Stimulated activated CD4-positive, alpha-beta T cell treated with anti-CD3 and anti-CD28 coated beads, Interleukin-12 subunit alpha, Interleukin-12 subunit beta, amount 100 ng/mL, for 24 hours (primary cell): ENCODE results near the gene EPHA7.

Experiments
- DNase-seq, 2 experiments: peaks; one replicate each; pipeline ENCODE4 v3.0.0-alpha.2; 2020; ENCODE audit warnings: low read depth in 2 of 2

Gene EPHA7

DNA sequence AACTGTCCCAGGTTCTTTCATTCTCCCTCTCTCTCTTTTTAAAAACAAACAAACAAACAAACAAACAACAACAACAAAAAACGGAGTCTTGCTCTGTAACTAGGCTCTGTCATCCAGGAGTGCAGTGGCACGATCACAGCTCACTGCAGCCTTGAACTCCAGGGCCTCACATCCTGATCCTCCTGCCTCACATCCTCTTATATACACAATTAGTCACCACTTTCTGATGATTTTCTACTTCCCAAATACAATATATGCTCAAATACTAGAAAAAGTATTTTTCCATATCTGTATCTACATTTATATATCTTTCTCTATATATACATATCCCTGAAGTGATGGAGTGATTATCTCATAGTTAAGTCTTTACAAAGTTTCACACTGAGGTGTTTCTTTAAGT, 170.7 kb downstream of the EPHA7 start:
- no peak for DNase-seq

DNA sequence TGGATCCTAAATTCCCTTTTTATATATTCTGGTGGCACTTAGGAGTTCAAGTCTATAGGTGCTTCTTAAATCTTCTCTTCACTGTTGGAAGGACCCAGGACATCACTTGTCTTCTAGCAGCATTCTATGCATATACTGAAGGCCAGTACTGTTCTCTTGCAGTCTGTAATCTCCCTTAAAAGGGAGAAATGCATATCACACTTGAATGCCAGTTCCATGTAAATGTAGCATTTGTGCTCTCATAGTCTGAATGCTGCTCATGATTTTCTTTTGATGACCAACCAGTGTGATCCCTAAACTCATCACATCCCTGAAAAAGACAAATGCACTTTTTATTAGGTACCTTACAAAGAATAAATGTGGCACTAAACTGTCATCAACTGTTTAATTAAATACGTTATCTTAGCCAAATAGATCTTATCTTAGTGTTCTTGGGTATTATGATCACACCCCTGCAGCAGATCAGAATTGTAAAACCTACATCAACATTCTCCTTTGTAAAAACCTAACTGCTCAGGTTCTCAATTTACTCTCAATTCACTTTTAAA, 176.1 kb downstream of the EPHA7 start:
- DNase-seq = no peak

DNA sequence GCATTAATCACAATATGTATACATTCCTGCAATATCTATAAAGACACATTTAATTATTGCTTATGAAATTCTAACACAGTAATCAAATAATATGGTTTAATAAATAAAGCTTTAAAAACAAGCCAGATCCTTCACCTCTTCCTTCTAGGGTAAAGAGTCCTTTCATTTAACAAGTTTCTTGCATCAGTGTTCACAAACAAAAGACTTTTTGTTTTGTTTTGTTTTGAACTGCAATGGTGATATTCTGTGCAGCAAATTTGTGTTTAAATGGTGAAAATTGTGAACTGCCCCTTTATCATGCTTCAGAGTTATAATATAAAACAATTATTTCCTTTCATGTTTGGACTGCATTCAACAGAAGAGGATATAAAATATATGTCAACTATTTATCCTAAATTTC, 177.3 kb downstream of the EPHA7 start:
- DNase-seq = no peak

DNA sequence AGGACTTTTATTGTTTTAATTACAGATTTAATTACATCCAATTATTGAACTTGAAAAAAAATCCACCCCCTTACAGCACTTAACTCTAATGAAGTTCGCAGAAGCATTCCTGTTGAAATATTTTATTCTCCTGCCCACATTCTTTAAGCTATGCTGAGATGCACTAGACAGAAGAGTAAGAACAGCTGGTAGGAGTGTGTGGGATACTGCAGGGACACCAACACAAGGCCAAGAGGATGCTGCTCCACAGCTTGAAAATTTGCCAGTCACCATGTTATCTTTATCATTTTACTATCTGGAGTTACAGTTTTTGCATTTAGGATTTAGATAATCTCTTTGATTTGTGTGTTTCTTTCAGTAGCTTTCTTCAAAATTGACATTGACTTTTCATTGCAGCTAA, 180.7 kb downstream of the EPHA7 start:
- no peak for DNase-seq

DNA sequence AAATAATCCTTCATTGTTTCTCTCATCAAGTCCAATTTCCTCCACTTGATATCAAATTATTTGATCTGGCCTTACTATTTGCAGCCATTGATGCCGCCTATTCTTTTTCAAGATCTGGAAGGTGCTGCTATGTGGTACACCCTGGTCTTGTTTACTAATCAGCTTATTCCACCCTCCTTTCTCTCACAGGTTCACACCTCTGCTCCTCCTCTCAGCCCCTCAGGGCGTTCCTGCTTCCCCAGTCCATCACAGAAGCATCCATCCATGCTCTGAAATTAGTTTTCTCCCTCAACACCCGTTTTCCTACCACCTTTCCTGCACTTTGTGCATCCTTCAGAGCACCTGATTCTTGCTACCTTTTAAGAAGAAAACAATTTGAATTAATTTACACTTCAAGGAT, 183.6 kb downstream of the EPHA7 start:
- DNase-seq = no peak

DNA sequence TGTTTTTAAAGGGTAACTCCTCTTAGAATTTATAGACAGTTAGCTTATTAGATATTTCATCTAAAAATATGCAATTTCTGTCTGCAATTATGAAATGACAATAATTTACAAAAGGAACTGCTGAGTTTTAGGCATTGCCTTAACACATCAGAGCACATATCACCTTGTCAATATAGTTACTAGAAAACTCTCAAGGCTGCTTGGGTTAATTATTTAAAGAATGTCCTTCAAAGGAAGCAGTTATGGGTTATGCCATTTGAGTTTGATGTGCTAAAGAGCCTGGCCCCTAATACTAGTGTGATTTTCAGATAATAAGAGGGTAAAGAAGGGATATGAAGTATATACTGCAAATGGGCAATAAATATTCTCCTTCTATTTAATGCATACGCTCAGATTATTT, 192.5 kb downstream of the EPHA7 start:
- no peak for DNase-seq

DNA sequence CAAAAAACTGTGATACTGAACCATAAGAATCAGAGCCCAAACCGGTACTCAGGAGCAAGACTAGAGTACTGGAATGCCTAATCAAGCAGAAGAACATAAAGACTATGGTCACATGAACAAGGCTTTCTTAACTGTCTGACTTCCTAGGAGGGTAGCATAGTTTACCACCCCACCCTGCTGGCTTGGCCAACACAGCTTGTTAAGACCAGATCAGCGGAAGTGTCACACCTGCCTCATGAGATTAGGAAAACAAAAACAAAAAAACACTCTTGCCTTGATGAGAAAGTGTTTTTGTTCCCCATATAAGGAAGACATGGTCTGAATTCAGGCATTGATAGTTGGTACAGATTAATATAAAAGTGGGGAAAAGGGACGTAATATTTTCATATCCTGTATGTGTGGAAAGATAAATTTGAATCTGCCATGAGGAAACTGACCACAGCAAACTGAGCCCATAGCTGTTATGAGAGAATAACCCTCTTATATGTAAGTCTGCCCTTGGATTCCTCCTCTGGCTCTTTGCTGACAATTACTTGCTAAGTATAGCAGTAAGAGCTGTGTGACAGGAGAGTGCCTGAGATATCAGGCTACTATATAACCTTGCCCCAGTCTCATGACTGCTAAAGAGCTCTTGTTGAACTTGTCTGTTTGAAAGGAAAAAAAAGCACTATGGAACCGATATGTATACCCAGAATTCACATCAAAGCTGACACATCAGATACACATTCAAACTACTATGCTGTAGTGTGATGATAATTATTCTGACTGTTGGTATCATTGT, 197.1 kb downstream of the EPHA7 start:
- DNase-seq = no peak

DNA sequence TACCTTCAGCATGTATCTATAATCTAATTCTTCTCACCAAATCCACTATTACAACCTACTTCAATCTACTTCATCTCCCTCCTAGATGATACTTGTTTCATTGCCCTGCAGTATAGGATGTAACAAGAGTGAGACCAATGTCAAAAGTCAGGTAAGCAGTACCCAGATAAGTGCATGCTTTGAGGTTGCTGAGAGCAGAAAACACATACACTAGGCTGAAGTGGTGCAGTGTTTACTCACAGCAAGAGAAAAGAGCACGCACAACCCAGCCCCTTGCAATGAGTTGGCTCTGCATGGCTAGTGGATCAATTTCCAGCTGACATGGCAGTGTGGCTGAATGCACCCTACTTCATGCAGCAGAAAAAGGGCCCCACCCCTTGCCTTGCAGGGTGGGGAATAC, 199.9 kb downstream of the EPHA7 start:
- no peak for DNase-seq

DNA sequence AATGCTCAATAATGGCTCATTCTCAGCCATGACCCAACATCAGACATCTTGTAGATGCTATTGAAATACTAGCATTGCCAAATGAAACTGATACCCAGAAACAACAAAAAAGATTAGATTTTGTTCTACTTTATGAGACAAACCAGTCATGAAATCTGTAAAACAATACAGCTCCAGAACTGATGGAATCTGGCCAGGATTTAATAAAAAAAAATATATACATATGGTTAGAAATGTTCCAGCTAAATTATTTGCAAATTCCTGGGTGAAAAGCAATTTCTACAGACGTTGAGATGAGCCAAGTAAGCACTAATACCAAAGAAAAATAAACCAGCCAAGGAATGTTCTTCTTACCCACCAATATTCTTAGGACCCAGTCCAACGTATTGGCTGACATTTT, 201.3 kb downstream of the EPHA7 start:
- DNase-seq = no peak

DNA sequence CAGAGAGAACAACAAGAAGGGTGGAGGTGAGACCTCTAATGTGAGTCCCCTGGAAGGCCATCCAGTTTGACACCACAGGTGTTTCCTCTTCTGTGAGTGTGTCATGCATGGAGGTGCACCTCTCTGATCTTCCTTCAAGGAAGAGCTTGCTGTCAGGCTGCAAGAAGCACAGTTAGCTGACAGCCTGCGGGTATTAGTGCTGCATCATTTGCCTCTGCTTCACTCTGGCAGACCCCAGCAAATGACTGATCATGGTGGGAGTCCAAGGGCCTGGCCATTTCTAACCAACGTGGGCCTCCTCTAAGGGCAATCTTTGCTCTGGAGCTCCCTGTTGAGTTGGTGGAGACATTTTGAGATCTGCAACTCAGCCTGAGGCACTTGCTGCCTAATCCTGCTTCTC, 206.3 kb downstream of the EPHA7 start:
- no peak for DNase-seq

DNA sequence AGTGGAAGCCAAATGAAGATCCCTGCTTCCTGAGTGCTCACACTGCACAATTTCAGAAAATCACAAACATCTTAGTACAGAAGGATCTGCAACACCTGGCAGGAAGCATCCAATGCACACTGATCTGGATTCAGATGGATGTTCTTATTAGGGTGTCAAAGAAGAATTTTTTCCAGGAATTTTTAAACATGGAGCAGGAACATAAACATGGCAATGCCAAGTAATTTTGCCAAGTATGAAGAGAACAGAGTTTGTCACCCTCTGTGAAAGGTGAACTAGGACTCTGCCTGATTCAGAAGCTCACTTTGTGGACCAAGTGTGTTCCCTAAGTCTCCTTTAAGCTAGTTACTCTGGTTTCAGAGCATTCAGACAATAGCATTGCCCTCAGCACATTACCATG, 208.5 kb downstream of the EPHA7 start:
- no peak for DNase-seq

DNA sequence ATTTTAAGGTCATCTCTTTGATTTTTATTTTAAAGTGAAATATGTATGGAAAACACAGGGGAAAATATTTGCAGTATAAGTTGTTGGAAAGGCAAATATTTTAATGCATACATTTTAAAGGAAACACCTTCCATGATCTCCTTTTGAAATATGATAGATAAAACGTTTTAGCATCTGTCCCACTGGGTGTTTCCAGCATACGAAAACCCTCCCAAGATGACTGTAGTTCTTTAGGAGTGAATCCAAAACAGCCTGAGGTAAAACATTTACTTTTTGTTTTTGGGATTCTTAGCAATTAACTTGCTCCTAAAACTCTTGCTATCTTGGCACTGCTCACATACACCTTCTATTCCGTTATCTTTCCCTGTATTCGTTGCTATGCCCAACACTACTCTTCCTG, 210.0 kb downstream of the EPHA7 start:
- no peak for DNase-seq

DNA sequence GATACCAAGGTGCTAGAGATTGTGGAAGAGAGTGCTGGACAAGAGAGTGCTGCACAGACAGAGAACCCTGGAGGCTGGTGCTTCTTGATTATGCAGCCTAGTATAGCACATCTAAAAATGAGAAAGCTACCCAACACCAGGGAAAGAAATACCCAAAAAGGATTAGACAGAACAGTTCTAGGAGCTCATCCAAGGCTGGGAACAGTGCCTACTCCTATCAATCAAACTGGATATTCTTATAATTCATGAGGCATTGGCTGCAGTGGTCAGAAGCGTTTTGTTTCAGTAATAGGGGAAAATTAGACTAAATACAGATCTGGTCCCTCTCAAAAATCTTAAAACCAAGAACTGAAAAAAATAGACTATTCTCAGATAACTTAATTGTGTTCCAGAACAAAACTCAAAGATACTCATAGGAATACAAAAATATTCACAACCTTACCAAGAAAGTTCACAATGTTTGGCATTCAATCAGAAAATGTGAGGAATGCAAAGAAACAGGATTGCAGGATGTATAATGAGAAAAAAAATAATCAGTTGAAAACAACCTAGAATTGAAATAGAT, 222.9 kb downstream of the EPHA7 start:
- no peak for DNase-seq

DNA sequence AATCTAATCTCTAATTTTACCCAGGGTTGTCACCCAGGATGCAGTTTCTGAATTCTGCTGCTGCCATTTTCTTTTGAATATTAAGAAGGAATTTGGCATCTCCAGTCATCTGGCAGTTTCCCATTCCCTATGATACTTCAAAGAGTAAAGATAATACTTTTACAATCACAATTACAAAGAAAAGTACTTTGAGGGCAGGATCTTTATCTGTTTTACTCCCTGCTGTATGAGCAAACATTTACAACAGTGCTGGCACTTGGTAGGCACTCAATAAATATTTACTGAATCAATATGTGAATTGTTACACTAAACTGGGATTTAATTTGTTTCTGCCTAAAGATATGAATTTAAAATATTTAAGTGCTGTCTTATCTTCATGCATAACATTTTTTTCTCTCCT, 224.9 kb downstream of the EPHA7 start:
- no peak for DNase-seq

DNA sequence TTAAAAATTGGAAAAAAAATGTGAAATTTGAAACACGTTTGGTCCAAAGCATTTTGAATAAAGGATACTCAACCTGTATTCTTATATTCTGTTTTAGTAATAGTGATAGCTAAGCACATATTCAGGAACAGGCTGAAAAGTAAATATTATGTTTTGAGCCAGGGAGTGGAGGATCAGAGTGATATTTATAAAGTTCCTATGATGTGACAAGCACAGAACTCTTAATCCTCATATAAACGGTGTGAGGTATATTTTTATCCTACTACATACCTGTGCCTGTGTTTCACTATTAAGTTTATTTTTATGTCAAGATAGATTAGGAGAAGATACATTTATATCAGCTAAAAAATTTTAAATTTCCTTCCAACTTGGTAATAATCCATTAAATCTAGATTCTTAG, 225.5 kb downstream of the EPHA7 start:
- DNase-seq = no peak
